Testis (tissue), 3 donors: ENCODE results near the gene CIT. TPM values are rescaled to one million over a fixed set of nuclear protein-coding genes. Genes with fewer than 3 reads are reported as not detected.

ENCODE experiments used
- DNase-seq: peaks from one replicate; pipeline ENCODE4 v3.0.0-alpha.2; 2019
- H3K27ac ChIP-seq, 2 donors: fragments of 200-600 bp; sonication (generic); one replicate each; pipeline ENCODE4 v1.5.1; 2019
- H3K27me3 ChIP-seq: fragments of 200-600 bp; sonication (generic); one replicate; pipeline ENCODE4 v1.5.1; 2019
- H3K36me3 ChIP-seq: fragments of 200-600 bp; sonication (generic); one replicate; pipeline ENCODE4 v1.5.1; 2017; ENCODE audit warnings: low read depth; ENCODE audit errors: missing control alignments
- H3K4me1 ChIP-seq: fragments of 200-600 bp; sonication (generic); one replicate; pipeline ENCODE4 v1.5.1; 2019
- H3K4me3 ChIP-seq, 2 donors: fragments of 200-600 bp; sonication (generic); one replicate each; pipeline ENCODE4 v1.5.1; 2017 to 2019
- H3K9me3 ChIP-seq: fragments of 200-600 bp; sonication (generic); one replicate; pipeline ENCODE4 v1.5.1; 2017
- POLR2A ChIP-seq: fragments of 450-650 bp; IDR thresholded peaks from one replicate; pipeline ENCODE4 v1.6.1; 2017; ENCODE audit warnings: antibody characterized with exemption, mild to moderate bottlenecking, moderate library complexity
- WGBS, 2 donors: methylation state at CpG; one replicate each; pipeline ENCODE4 v1.1.5; 2018; 5-methylcytosine and 5-hydroxymethylcytosine counted together
- intact Hi-C: fragments of 100-400 bp; cut with DNase I; formaldehyde crosslinking; loops from one replicate; pipeline ENCODE4 v1.15.1; 2023; ENCODE audit warnings: low total_unique reads
- polyA plus RNA-seq: library from polyadenylated mRNA; stranded (reverse); fragments of 350-450 nt; fragmentation: Illumina TruSeq; extraction: RNeasy Lipid Tissue Mini Kit (QIAGEN cat#74804); gene quantifications from one replicate; pipeline ENCODE4 v1.2.3, GENCODE V29; 2014; ENCODE audit warnings: low read depth, low replicate concordance; ENCODE audit not compliant: insufficient read depth
- total RNA-seq, 2 donors: library from RNA; depleted of rRNA; stranded (reverse); fragments of >200 nt; gene quantifications; one replicate each; pipeline ENCODE4 v1.2.3, GENCODE V29; 2016
- TF ChIP-seq, protein P1 (sequence below), 3 experiments: fragments of 450-650 bp in 2 of 3; fragments of 200-600 bp in 1 of 3; sonication (generic) in 1 of 3; IDR thresholded peaks; one replicate each; pipeline ENCODE4 v1.5.1; 2016 to 2019; ENCODE audit warnings: antibody characterized with exemption in 3 of 3, mild to moderate bottlenecking in 2 of 3, moderate library complexity in 1 of 3

CIT gene
- total and polyA plus RNA-seq, 3 donors from 2014 or later: 14.6 to 30.0 (median 20.0) TPM

DNA sequence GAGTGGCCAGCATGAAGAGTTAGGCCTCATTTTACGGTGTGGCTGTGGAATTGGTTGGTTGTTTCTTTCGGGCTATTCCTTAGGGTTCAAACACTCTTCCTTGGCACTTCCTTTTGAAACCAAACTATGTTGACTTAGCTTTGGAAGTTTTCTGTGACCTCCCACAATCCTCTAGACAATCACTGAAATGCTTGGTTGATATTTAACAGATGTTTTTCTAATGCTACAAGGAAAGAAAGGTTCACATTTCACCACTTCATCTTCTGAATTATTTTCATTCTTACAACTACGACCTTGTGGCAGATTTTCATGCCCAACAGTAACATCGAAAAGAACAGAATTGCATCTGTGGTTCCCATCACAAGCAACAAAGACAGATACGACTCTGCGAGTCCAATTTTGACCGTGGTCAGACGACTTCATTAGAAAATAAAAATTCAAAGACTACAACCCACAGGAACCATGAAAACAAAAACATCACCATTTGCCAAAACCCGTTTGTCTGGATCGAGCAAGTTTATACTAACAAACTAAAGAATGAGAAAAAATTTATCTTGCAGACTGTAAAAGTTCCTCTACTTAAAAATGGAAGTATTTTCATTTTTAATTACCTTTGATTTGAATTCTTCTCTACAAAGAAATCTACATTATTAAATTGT is 192.3 kb downstream of the CIT start:
- no peaks in the 10 kb centered on the region for H3K9me3 ChIP-seq
- no peak for TF ChIP-seq POLR2A
- no peak for DNase-seq
- no peak overlapping the region for H3K4me3 ChIP-seq
- H3K36me3 ChIP-seq: no peaks in the 10 kb centered on the region
- H3K4me1 ChIP-seq: peaks cover 4% of the 10 kb centered on the region
- intact Hi-C loops: no loop called here
- peak overlapping the region in 1 of 2 donors; percentile 3 for H3K27ac ChIP-seq
- 65 to 73% methylated on average over 10 of the region's 10 CpGs for WGBS, 2 donors
- no peaks in the 10 kb centered on the region for H3K27me3 ChIP-seq

DNA sequence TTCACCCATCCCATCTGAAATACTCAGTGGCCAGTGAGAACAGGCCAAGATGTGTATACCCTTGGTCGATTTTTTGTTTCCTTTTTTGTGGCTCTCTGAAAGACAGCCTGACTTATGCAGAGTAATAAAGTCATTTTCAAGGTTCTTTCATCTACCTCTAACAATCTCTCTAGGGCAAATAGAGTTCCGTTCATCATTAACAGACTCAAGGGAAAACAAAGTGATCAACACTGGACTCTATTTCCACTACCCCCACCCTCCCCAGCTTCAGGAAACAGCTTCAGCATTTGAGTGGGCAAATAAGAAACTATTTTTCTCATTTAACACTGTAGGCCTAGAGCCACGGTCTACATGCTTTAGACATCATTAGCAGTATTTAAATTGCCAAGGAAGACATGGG is 193.3 kb downstream of the CIT start:
- DNase-seq: no peak
- intact Hi-C loops: no loop called here
- no peaks in the 10 kb centered on the region for H3K36me3 ChIP-seq
- no peak overlapping the region for H3K4me3 ChIP-seq
- H3K27me3 ChIP-seq: no peaks in the 10 kb centered on the region
- TF ChIP-seq POLR2A: no peak
- TF ChIP-seq, protein P1, sequence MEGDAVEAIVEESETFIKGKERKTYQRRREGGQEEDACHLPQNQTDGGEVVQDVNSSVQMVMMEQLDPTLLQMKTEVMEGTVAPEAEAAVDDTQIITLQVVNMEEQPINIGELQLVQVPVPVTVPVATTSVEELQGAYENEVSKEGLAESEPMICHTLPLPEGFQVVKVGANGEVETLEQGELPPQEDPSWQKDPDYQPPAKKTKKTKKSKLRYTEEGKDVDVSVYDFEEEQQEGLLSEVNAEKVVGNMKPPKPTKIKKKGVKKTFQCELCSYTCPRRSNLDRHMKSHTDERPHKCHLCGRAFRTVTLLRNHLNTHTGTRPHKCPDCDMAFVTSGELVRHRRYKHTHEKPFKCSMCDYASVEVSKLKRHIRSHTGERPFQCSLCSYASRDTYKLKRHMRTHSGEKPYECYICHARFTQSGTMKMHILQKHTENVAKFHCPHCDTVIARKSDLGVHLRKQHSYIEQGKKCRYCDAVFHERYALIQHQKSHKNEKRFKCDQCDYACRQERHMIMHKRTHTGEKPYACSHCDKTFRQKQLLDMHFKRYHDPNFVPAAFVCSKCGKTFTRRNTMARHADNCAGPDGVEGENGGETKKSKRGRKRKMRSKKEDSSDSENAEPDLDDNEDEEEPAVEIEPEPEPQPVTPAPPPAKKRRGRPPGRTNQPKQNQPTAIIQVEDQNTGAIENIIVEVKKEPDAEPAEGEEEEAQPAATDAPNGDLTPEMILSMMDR (IDR thresholded peaks at IDR 0.05): no peak
- peaks cover 4% of the 10 kb centered on the region for H3K4me1 ChIP-seq
- 91% methylated on average over 3 of the region's 3 CpGs for WGBS, 2 donors
- no peak overlapping the region for H3K27ac ChIP-seq
- H3K9me3 ChIP-seq: no peaks in the 10 kb centered on the region

DNA sequence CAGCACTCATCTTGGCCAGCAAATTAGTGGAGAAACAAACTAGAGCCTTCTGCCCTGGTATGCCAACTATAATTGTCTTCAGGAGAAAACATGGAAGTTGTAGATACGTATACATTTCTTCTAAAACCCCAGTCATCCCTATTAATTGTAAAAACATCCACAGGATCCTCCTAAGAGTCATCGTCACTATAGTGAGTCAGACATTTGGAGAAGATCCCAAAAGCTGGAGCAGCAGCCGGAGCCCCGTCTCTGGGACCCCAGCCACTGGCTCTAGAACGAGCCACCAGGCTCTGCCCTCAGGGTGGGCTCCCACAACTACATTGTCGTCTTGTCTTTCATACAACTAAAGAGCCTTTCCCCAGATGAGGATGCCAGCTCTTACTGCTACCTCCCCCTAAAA is 193.7 kb downstream of the CIT start:
- Histone ChIP-seq H3K4me3 (no peak overlapping the region), H3K4me1 (peaks cover 4% of the 10 kb centered on the region), H3K27me3 (no peaks in the 10 kb centered on the region), H3K9me3 (no peaks in the 10 kb centered on the region), H3K27ac (peak overlapping the region in 1 of 2 donors; percentile 54), H3K36me3 (no peaks in the 10 kb centered on the region)
- TF ChIP-seq POLR2A: no peak
- TF ChIP-seq, protein P1 (IDR thresholded peaks at IDR 0.05): no peak
- DNase-seq: no peak
- intact Hi-C loops: no loop called here
- 82 to 89% methylated on average over 6 of the region's 6 CpGs for whole genome bisulfite sequencing, 2 donors

DNA sequence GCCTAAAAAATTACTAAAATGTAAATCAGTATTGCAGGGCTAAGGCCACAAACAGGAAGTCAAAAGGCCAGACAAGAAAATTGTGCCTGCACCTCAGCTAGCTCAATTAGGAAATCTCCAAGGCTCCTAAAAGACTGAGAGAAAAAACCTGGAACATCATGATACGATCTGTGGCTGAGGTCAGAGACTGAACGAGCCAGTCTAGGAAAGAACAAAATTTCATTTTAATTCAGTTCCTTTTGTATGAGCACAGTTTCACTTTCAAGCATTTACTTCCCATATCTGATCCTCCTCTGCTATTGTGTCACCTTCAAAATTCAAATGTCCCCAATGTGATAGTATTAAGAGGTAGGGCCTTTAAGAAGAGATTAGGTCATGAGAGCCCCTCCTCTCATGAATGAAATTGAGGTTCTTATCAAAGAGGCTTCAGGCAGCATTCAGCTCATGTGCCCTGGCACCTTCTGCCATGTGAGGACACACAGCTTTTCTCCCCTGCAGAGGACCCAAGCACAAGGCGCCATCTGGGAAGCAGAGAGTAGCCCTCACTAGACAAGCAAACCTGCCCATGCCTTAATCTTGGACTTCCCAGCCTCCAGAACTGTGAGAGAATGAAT is 194.4 kb downstream of the CIT start:
- H3K27ac ChIP-seq: peak overlapping the region; percentile 9 to 54

More for the DNA sequence above, 194.4 kb downstream of the CIT start:
- WGBS, 2 donors: 47 to 53% methylated on average over 3 of the region's 3 CpGs
- Histone ChIP-seq H3K9me3 (no peaks in the 10 kb centered on the region), H3K4me3 (no peak overlapping the region), H3K4me1 (peaks cover 4% of the 10 kb centered on the region), H3K27me3 (no peaks in the 10 kb centered on the region), H3K36me3 (no peaks in the 10 kb centered on the region)
- intact Hi-C loops: no loop called here
- TF ChIP-seq, protein P1 (IDR thresholded peaks at IDR 0.05): no peak
- no peak for DNase-seq
